IPS DF 6.9 (cell line): ENCODE results near the gene TSPAN2.
A peak's percentile ranks its signal among the peaks of the same experiment; 100 is the strongest.

Source experiments
- DNase-seq: peaks from one replicate; pipeline ENCODE4 v3.0.0-alpha.2; 2013; ENCODE audit warnings: low read depth, low spot score
- H3K27ac ChIP-seq: one replicate; pipeline ENCODE4 v1.5.1; 2013; ENCODE audit warnings: low read length, control low read depth
- H3K27me3 ChIP-seq: 2 replicates; pipeline ENCODE4 v1.6.1; 2013; ENCODE audit warnings: mild to moderate bottlenecking, low read length; ENCODE audit not compliant: control insufficient read depth, insufficient read depth
- H3K36me3 ChIP-seq: 2 replicates; pipeline ENCODE4 v1.6.1; 2013; ENCODE audit warnings: low read length; ENCODE audit not compliant: control insufficient read depth, insufficient read depth
- H3K4me1 ChIP-seq: 2 replicates; pipeline ENCODE4 v1.6.1; 2013; ENCODE audit warnings: low read length; ENCODE audit not compliant: control insufficient read depth, insufficient read depth
- H3K4me3 ChIP-seq: 2 replicates; pipeline ENCODE4 v1.5.1; 2013; ENCODE audit warnings: mild to moderate bottlenecking, low read length
- H3K9me3 ChIP-seq: 2 replicates; pipeline ENCODE4 v1.6.1; 2013; ENCODE audit warnings: low read length, inconsistent platforms; ENCODE audit not compliant: control insufficient read depth, insufficient read depth
- WGBS: extraction: QIAGEN DNeasy Blood & Tissue Kit; methylation state at CpG from one replicate; pipeline ENCODE4 v1.1.7; 2013; ENCODE audit warnings: mixed read lengths, missing lambda C conversion rate; ENCODE audit not compliant: insufficient read length, insufficient coverage; 5-methylcytosine and 5-hydroxymethylcytosine counted together

Gene TSPAN2

GRCh38 chr1:115089420-115090185 lies at the start of gene TSPAN2:
TSS of gene TSPAN2 (minus strand) at chr1:115089503. CDS start at chr1:115089432, 71 bp downstream.
- Histone ChIP-seq H3K27ac (no peak within 1 kb of the TSS), H3K9me3 (no peaks in the 10 kb centered on the region), H3K27me3 (no peaks in the 10 kb centered on the region), H3K4me1 (peaks cover 6% of the 10 kb centered on the region; the same call in 1 of the 2 replicates), H3K36me3 (no peaks in the 10 kb centered on the region), H3K4me3 (peak within 1 kb of the TSS; percentile 58; the same call in 1 of the 2 replicates)
- no CpG with 5 or more reads among the region's 68 CpGs for WGBS
- peak; percentile 75 for DNase-seq

- Histone ChIP-seq H3K27ac (no peak overlapping the region), H3K27me3 (no peaks in the 10 kb centered on the region), H3K4me3 (no peak overlapping the region), H3K9me3 (no peaks in the 10 kb centered on the region), H3K4me1 (no peaks in the 10 kb centered on the region), H3K36me3 (no peaks in the 10 kb centered on the region)
- WGBS = no CpG with 5 or more reads among the region's 13 CpGs
- DNase-seq = peak; percentile 79
These were observed 49.7 kb upstream of the TSPAN2 start for GRCh38 chr1:115138973-115139372.

- no peaks in the 10 kb centered on the region for H3K9me3 ChIP-seq
- no CpG with 5 or more reads among the region's 6 CpGs for WGBS
- no peaks in the 10 kb centered on the region for H3K36me3 ChIP-seq
- no peaks in the 10 kb centered on the region for H3K27me3 ChIP-seq
- no peak overlapping the region for H3K4me3 ChIP-seq
- no peak overlapping the region for H3K27ac ChIP-seq
- H3K4me1 ChIP-seq = no peaks in the 10 kb centered on the region
- DNase-seq = no peak
These were observed 49.0 kb upstream of the TSPAN2 start for GRCh38 chr1:115138271-115138670.

GRCh38 chr1:115137191-115137590 lies 47.9 kb upstream of the TSPAN2 start:
- H3K4me3 ChIP-seq = no peak overlapping the region
- H3K27me3 ChIP-seq = no peaks in the 10 kb centered on the region
- H3K36me3 ChIP-seq = no peaks in the 10 kb centered on the region
- H3K9me3 ChIP-seq = no peaks in the 10 kb centered on the region
- no peak for DNase-seq
- H3K4me1 ChIP-seq = no peaks in the 10 kb centered on the region
- WGBS = no CpG with 5 or more reads among the region's 1 CpG
- no peak overlapping the region for H3K27ac ChIP-seq

GRCh38 chr1:115136706-115137105 lies 47.4 kb upstream of the TSPAN2 start:
- DNase-seq = no peak
- Histone ChIP-seq H3K27ac (no peak overlapping the region), H3K27me3 (no peaks in the 10 kb centered on the region), H3K4me1 (no peaks in the 10 kb centered on the region), H3K36me3 (no peaks in the 10 kb centered on the region), H3K4me3 (no peak overlapping the region), H3K9me3 (no peaks in the 10 kb centered on the region)

GRCh38 chr1:115136106-115136505 lies 46.8 kb upstream of the TSPAN2 start:
- Histone ChIP-seq H3K9me3 (no peaks in the 10 kb centered on the region), H3K4me3 (no peak overlapping the region), H3K27me3 (no peaks in the 10 kb centered on the region), H3K27ac (no peak overlapping the region), H3K4me1 (no peaks in the 10 kb centered on the region), H3K36me3 (no peaks in the 10 kb centered on the region)
- no CpG with 5 or more reads among the region's 3 CpGs for WGBS
- DNase-seq = no peak

- H3K9me3 ChIP-seq = no peaks in the 10 kb centered on the region
- H3K27ac ChIP-seq = no peak overlapping the region
These were observed 46.4 kb upstream of the TSPAN2 start for GRCh38 chr1:115135681-115136080.

GRCh38 chr1:115134850-115135480 lies 45.7 kb upstream of the TSPAN2 start:
- WGBS = no CpG with 5 or more reads among the region's 10 CpGs
- H3K9me3 ChIP-seq = no peaks in the 10 kb centered on the region
- no peaks in the 10 kb centered on the region for H3K4me1 ChIP-seq
- no peak overlapping the region for H3K27ac ChIP-seq
- DNase-seq = no peak
- H3K4me3 ChIP-seq = no peak overlapping the region
- H3K36me3 ChIP-seq = no peaks in the 10 kb centered on the region
- no peaks in the 10 kb centered on the region for H3K27me3 ChIP-seq

More at GRCh38 chr1:115135681-115136080, 46.4 kb upstream of the TSPAN2 start:
- Histone ChIP-seq H3K36me3 (no peaks in the 10 kb centered on the region), H3K27me3 (no peaks in the 10 kb centered on the region), H3K4me1 (no peaks in the 10 kb centered on the region), H3K4me3 (no peak overlapping the region)
- DNase-seq = no peak
- WGBS = 100% methylated on average over 1 of the region's 5 CpGs

- Histone ChIP-seq H3K27ac (no peak overlapping the region), H3K36me3 (no peaks in the 10 kb centered on the region), H3K4me3 (no peak overlapping the region), H3K27me3 (no peaks in the 10 kb centered on the region), H3K4me1 (no peaks in the 10 kb centered on the region), H3K9me3 (no peaks in the 10 kb centered on the region)
- WGBS = no CpG with 5 or more reads among the region's 6 CpGs
- DNase-seq = no peak
These were observed 44.9 kb upstream of the TSPAN2 start for GRCh38 chr1:115134231-115134630.

- H3K4me1 ChIP-seq = no peaks in the 10 kb centered on the region
- no peak for DNase-seq
- no peak overlapping the region for H3K4me3 ChIP-seq
- no peaks in the 10 kb centered on the region for H3K9me3 ChIP-seq
- no peak overlapping the region for H3K27ac ChIP-seq
- H3K36me3 ChIP-seq = no peaks in the 10 kb centered on the region
- no peaks in the 10 kb centered on the region for H3K27me3 ChIP-seq
- no CpG with 5 or more reads among the region's 1 CpG for WGBS
These were observed 44.1 kb upstream of the TSPAN2 start for GRCh38 chr1:115133440-115133839.

GRCh38 chr1:115130786-115131185 lies 41.5 kb upstream of the TSPAN2 start:
- Histone ChIP-seq H3K27ac (no peak overlapping the region), H3K4me1 (no peaks in the 10 kb centered on the region), H3K4me3 (no peak overlapping the region), H3K27me3 (no peaks in the 10 kb centered on the region), H3K9me3 (no peaks in the 10 kb centered on the region), H3K36me3 (no peaks in the 10 kb centered on the region)
- WGBS = no CpG with 5 or more reads among the region's 2 CpGs
- DNase-seq = no peak
